ENCODE data around the gene USH2A.

DNA sequence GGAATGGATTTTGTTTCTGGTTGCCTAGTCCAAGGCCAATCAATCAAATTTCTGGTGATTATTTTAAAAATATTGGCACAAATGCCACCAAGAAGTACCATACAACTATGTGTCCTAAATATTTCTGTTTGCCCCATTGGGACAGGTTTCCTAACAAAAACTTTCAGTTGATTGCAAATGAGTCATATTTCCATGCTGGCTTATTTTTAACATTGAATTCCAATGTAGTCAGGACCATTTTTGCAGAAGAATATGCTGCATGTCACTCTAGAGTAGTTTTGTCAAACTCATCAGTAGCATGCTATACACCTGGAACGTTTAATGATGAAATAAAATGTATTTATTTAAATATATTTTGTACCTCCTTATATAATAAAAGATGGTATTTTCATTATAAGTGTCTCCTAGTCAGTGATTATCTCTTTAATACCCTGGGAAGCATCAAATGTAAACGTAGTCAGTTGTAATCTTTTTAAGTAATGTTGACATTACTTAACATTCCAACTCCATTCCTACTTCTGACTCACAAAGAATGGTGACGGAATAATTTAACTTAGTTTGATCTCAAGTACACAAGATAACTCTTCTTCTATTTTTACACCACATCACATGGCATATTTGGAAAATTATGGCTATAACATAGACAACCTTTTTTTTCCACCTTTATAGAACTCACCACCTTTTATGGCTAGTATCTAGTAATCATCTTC, 39.0 kb upstream of the USH2A start:
- TF ChIP-seq, protein P1, sequence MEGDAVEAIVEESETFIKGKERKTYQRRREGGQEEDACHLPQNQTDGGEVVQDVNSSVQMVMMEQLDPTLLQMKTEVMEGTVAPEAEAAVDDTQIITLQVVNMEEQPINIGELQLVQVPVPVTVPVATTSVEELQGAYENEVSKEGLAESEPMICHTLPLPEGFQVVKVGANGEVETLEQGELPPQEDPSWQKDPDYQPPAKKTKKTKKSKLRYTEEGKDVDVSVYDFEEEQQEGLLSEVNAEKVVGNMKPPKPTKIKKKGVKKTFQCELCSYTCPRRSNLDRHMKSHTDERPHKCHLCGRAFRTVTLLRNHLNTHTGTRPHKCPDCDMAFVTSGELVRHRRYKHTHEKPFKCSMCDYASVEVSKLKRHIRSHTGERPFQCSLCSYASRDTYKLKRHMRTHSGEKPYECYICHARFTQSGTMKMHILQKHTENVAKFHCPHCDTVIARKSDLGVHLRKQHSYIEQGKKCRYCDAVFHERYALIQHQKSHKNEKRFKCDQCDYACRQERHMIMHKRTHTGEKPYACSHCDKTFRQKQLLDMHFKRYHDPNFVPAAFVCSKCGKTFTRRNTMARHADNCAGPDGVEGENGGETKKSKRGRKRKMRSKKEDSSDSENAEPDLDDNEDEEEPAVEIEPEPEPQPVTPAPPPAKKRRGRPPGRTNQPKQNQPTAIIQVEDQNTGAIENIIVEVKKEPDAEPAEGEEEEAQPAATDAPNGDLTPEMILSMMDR (conservative IDR thresholded peaks at IDR 0.05; ENCODE audit: low read length) = no peak
- no peak for TF ChIP-seq EZH2phosphoT487 (IDR thresholded peaks at IDR 0.05; ENCODE audit: borderline replicate concordance)
